ENCODE measurements around the gene OR51D1.

- TF ChIP-seq CTCF (IDR thresholded peaks at IDR 0.05 in 4 of 5, conservative IDR thresholded peaks at IDR 0.05 in 1 of 5) (no peak), POLR2A (IDR thresholded peaks at IDR 0.05) (no peak)
These were observed 5.8 kb downstream of the OR51D1 start for GRCh38 chr11:4643076-4643475.
